Measurements from ENCODE around the gene COL26A1.

GRCh38 chr7:101578552-101578951 lies 215.9 kb downstream of the COL26A1 start:
- TF ChIP-seq SMC3 (conservative IDR thresholded peaks at IDR 0.05; ENCODE audit: poor library complexity) (no peak), REST (IDR thresholded peaks at IDR 0.05; ENCODE audit: borderline replicate concordance) (no peak), CTCF (IDR thresholded peaks at IDR 0.05; ENCODE audit: poor library complexity, severe bottlenecking) (no peak), POLR2AphosphoS5 (IDR thresholded peaks at IDR 0.05) (no peak), EP300 (conservative IDR thresholded peaks at IDR 0.05; ENCODE audit: poor library complexity, severe bottlenecking) (no peak), RAD21 (conservative IDR thresholded peaks at IDR 0.05) (no peak), MXI1 (conservative IDR thresholded peaks at IDR 0.05; ENCODE audit: poor library complexity, severe bottlenecking) (no peak)

Data from neural cell (in vitro differentiated cells).